Fibroblast of villous mesenchyme (primary cell): ENCODE data around the gene CDC42EP2. TPM values are rescaled to one million over a fixed set of nuclear protein-coding genes. Genes with fewer than 3 reads are reported as not detected.
"Not testable (repeated sequence)": the region's sequence is repeated elsewhere in the genome, so short reads cannot be mapped to it uniquely, and the experiment has no call there.

ENCODE experiments used
- DNase-seq: peaks from one replicate; pipeline ENCODE4 v3.0.0-alpha.2; 2010; ENCODE audit warnings: low read depth
- H3K4me3 ChIP-seq: 2 replicates; pipeline ENCODE4 v1.5.1; 2011; ENCODE audit warnings: low read depth, mild to moderate bottlenecking, low read length
- total RNA-seq: library from RNA; depleted of rRNA; stranded (reverse); fragments of >200 nt; gene quantifications from 2 replicates; pipeline ENCODE4 v1.2.3, GENCODE V29; 2012
- TF ChIP-seq, protein P1 (sequence below): IDR thresholded peaks from 2 replicates; pipeline ENCODE4 v1.5.1; 2012; ENCODE audit warnings: low read depth, mild to moderate bottlenecking, low read length; ENCODE audit not compliant: insufficient read depth

Gene CDC42EP2
- total RNA-seq, 1 donor = 32.8 TPM

DNA sequence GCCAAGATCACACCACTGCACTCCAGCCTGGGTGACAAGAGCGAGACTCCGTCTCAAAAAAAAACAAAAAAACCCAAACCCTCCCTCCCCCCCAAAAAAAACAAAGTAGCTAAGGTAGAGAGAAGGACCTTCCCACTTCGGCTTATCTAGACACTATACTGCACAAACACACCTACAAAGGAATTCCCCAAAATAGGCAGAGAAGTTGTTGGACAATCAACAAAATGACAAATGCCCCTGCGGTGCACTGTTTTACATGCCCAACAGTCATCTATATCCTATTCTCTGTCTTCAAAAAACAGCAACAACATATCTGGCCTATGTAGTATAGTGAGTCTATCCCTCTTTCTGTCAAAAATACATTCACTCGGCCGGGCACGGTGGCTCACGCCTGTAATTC, 12.4 kb downstream of the CDC42EP2 start:
- DNase-seq = no peak

DNA sequence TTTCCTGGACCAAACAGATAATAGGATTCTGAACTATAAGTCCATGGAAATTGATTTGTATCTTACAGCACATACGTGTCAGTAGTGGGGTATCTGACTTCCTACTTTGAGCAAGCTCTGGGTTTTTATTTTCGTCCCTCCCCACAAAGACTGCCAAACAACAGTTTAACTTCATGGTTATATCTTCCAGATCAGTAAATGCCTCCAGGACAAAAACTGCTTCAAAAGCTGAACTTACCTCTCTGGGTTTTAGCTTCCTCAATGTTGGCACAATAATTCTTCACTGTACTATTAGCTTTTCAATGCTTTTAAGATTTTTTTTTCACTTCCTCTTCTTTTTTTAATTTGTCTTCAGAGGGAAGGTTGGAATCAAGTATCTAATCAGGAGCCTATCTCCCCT, 14.8 kb downstream of the CDC42EP2 start:
- TF ChIP-seq, protein P1, sequence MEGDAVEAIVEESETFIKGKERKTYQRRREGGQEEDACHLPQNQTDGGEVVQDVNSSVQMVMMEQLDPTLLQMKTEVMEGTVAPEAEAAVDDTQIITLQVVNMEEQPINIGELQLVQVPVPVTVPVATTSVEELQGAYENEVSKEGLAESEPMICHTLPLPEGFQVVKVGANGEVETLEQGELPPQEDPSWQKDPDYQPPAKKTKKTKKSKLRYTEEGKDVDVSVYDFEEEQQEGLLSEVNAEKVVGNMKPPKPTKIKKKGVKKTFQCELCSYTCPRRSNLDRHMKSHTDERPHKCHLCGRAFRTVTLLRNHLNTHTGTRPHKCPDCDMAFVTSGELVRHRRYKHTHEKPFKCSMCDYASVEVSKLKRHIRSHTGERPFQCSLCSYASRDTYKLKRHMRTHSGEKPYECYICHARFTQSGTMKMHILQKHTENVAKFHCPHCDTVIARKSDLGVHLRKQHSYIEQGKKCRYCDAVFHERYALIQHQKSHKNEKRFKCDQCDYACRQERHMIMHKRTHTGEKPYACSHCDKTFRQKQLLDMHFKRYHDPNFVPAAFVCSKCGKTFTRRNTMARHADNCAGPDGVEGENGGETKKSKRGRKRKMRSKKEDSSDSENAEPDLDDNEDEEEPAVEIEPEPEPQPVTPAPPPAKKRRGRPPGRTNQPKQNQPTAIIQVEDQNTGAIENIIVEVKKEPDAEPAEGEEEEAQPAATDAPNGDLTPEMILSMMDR = no peak
- H3K4me3 ChIP-seq = no peak overlapping the region
- no peak for DNase-seq

More for the DNA sequence above, 12.4 kb downstream of the CDC42EP2 start:
- H3K4me3 ChIP-seq = no peak overlapping the region
- TF ChIP-seq, protein P1 = no peak

DNA sequence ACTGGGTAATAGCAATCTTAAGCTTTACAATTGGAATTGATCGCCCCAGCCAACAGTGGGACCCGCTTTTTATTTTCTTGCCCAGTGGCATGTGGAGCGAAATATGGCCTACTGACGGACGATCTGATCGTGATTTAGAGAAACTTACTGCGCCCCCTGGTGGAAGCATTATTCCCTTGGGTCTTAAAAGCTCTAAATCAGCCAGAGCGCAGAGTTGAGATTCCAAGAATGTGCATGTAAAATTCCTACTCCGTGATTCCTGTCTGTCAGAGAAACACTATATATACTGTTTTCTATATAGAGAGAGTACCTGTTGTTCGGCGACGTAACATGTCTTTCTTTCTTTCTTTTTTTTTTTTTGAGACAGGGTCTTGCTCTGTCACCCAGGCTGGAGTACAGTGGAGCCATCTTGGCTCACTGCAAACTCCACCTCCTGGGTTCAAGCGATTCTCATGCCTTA, 15.3 kb downstream of the CDC42EP2 start:
- H3K4me3 ChIP-seq = no peak overlapping the region
- peak; percentile 95 for DNase-seq
- TF ChIP-seq, protein P1 = peak; percentile 70

DNA sequence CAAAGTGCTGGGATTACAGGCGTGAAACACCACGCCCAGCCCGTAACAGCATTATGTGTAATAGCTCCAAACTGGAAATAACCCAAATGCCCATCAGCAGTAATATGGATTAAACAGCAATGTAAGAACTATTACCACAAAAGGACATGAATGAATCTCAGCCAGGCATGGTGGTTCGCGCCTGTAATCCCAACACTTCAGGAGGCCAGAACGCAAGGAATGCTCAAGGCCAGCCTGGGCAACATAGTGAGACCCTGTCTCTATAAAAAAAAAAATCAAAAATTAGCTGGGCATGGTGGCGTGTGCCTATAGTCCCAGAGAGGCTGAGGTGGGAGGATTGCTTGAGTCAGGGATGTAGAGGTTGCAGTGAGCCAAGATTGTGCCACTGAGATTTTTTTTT, 15.9 kb downstream of the CDC42EP2 start:
- H3K4me3 ChIP-seq = no peak overlapping the region
- TF ChIP-seq, protein P1 = no peak
- no peak for DNase-seq

DNA sequence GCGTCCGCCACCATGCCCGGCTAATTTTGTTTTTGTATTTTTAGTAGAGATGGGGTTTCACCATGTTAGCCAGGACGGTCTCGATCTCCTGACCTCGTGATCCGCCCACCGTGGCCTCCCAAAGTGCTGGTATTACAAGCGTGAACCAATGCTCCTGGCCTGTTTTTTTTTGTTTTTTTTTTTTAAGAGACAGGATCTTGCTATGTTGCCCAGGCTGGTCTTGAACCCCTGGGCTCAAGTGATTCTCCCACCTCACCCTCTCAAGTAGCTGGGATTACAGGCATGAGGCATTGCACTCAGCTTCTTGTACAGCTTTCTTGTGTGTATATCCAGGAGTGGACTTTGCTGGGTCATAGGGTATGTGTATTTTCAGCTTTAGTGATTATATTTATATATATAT, 17.9 kb downstream of the CDC42EP2 start:
- not testable (repeated sequence) for H3K4me3 ChIP-seq, DNase-seq

DNA sequence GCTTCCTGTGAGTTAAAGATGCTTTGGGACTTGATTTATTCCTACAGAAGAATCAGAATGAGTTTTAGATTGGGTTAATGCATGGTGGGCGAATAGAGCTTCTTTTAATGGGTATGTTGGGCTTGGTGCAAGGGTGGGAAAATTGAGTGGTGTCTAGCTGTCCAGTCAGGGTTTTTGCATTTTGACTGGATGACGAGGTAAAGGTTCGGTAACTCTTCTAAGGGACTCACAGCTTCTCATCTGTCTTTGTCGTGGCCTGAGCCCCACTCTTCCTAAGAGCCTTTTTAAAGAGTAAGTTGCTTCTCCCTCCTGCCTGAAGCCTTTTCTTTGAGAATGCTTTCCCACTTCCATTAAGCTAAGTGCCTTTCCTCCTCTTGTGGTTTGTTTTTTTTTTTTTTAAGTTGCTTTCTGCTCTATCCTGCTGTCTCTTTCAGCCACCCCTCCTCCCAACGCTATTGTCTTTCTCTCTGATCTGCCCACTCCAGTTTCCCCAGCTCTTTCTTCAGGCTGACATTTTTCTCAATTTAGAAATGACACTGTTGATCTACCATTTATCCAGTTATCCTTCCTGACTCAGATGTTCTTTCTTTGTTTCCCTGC, 20.1 kb downstream of the CDC42EP2 start:
- DNase-seq = no peak
- H3K4me3 ChIP-seq = peak overlapping the region; percentile 89
- TF ChIP-seq, protein P1 = no peak

DNA sequence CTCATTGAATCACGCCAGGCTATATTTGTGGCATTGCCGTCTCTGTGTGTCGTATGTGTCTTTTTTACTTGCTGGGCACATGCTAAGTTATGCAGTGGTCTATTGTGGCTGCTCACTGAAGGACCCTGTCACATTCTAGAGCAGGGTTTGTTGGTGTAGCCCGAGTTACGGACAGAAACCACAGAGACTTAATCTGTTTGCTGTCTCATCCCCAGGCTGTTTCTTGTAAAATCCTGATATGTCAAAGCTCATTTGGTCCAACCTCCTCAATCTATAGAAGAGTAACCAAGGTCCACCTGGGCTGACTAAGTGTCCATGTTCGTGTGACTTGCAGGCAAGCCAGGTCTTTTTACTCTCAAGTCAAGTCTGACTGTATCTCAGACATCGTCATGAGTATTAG, 24.0 kb downstream of the CDC42EP2 start:
- TF ChIP-seq, protein P1 = no peak
- DNase-seq = no peak
- H3K4me3 ChIP-seq = no peak overlapping the region
